Epithelial cell of proximal tubule (primary cell): ENCODE data around the gene SRBD1. TPM values are rescaled to one million over a fixed set of nuclear protein-coding genes. Genes with fewer than 3 reads are reported as not detected.
A peak's percentile ranks its signal among the peaks of the same experiment; 100 is the strongest.

Source experiments
- DNase-seq: peaks from one replicate; pipeline ENCODE4 v3.0.0-alpha.2; 2011; ENCODE audit warnings: low read depth
- H3K4me3 ChIP-seq: 2 replicates; pipeline ENCODE4 v1.5.1; 2011; ENCODE audit warnings: low read depth, mild to moderate bottlenecking, low read length
- CTCF ChIP-seq: conservative IDR thresholded peaks from 2 replicates; pipeline ENCODE4 v1.5.1; 2012; ENCODE audit warnings: low read depth, mild to moderate bottlenecking, low read length
- total RNA-seq: library from RNA; depleted of rRNA; stranded (reverse); fragments of >200 nt; gene quantifications from 2 replicates; pipeline ENCODE4 v1.2.3, GENCODE V29; 2015

Gene SRBD1
- total RNA-seq, 1 donor from 2014 or later: 8.1 TPM

DNA sequence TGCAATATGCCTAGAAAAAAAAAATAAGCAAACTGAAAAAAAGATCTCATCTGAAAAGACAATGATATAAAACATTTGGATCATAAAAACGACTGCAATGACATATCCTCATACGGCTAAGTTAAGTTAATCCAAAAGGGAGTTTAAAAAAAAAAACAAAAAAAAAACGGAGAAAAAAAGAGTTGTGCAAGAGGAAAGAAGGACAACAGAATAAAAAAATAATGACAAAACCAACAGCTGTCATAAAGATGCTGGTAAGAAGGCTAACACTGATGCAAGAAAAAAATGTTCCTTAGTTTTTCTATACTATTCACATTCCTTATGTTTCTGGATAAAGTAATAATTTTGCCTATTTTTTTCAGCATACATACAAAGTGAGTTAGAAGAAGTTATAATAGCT is 192.5 kb downstream of the SRBD1 start:
- H3K4me3 ChIP-seq: no peak overlapping the region
- no peak for TF ChIP-seq CTCF
- no peak for DNase-seq

DNA sequence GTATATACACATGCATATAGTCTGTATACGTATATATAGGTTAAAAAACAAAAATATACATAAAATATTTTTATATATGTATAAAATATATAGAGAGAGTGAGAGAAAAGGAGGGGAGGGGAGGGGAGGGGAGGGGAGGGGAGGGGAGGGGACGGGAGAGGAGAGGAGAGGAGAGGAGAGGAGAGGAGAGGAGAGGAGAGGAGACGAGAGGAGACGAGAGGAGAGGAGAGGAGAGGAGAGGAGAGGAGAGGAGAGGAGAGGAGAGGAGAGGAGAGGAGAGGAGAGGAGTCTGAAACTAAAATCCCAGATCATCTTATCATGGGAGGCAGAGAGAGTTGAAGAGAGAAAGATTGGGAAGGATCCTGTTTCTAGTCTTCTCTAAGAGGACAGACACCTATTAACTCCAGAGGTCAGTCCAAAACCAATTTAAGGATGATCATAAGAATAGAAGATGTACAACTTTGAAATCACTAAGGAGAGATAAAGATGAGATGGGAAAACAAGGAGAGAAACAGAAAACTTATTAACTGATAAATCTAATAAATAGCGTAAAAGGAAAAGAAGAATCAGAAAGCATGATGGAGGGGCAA is 195.4 kb downstream of the SRBD1 start:
- no peak for DNase-seq
- no peak for TF ChIP-seq CTCF
- H3K4me3 ChIP-seq: no peak overlapping the region

- TF ChIP-seq CTCF: no peak
- H3K4me3 ChIP-seq: no peak overlapping the region
- no peak for DNase-seq
These were observed 198.2 kb downstream of the SRBD1 start for GRCh38 chr2:45412754-45413379.

- TF ChIP-seq CTCF: no peak
- H3K4me3 ChIP-seq: no peak overlapping the region
- DNase-seq: no peak
These were observed 201.4 kb downstream of the SRBD1 start for GRCh38 chr2:45409677-45410076.

DNA sequence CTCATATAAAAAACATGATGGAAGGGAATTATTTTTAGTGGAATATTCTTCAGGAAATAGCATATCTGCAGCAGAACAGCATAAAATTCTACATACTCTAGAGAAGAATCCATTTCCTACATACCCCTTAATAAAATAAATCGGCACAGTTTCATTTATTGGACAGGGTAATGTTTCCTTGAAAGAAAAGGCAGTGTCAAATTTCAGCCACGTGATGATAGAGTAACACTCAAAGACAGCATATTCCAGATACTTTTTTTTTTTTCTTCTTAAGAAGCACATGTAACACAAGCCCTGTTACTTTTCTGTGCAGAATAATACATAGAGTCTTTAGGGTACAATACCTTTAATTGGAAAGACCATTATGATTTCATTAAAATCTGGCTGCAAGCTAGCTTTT is 204.4 kb downstream of the SRBD1 start:
- no peak for DNase-seq
- no peak for TF ChIP-seq CTCF
- H3K4me3 ChIP-seq: no peak overlapping the region

- DNase-seq: peak; percentile 29
- H3K4me3 ChIP-seq: no peak overlapping the region
- no peak for TF ChIP-seq CTCF
These were observed 206.2 kb downstream of the SRBD1 start for GRCh38 chr2:45404807-45405297.

GRCh38 chr2:45403036-45403435 is 208.0 kb downstream of the SRBD1 start:
- no peak for TF ChIP-seq CTCF
- no peak for DNase-seq
- H3K4me3 ChIP-seq: no peak overlapping the region
